SW 1271 (cell line): ENCODE measurements around the gene ROR2.
"Not testable (repeated sequence)": the region's sequence is repeated elsewhere in the genome, so short reads cannot be mapped to it uniquely, and the experiment has no call there.

Experiments
- DNase-seq, 2 experiments: peaks; one replicate each; lab custom pipeline; 2025; lab: John Stamatoyannopoulos, UW

ROR2 gene

DNA sequence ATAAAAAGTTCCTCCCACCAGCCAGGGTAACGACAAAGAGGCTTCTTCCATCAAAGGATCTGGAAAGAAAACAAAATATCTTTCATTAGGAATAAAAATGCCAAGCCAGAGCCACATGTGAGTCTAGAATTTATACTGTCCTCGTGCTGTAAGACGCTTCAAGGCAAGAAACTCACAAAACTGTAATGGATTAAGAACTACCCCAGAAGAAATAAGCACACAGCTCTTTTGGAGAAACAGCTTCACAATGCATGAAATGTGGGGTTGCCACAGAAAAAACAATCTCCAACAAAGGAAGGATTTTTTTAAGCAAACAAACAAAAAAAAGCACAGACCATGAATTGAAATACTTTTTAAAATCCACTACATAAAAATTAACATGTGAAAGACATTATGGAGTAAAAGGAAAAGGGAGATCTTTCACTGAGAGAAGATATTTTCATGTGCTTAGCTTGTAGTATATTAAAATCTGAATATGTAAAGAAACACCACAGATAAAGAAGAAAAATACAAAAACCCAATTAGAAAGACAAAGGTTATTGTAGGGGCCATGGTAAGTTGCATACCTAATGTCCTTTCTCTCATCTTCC is 385.9 kb downstream of the ROR2 start:
- no peak for DNase-seq

DNA sequence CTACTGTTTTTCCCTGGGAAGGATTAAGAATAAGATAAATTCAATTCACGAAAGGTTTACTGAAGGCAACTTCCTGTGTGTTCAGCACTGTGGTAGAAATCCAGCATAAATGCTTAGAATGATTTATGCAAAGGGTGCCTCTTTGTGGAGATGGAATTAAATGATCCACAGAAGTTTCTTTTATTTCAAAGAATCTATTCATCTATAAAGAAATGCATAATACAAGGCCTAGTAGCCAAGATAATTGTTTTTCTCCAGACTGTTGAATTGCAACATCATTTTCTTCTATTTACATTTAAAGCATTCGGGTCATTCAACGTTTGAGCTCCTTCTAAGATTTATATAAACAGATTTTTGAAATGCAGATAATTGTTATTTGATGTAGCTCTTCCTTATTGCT is 387.6 kb downstream of the ROR2 start:
- DNase-seq, result no peak

DNA sequence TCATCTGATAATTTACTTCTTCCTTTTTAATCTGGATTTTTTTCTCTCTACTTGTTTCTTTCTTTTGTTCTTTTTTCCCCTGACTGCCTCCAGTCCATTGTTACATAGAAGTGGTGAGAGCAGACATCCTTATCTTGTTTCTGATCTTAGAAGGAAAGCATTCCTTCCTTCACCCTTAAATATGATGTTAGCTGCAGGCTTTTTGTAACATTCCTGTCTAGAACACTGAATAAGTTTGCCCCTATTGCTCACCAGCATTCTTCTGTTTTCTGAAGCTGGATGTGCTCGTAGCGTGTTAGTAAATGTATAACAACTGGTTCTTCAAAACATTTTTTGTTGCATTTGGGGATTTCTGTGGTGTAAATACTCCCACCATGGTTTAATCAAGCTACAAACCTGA is 389.7 kb downstream of the ROR2 start:
- no peak for DNase-seq

DNA sequence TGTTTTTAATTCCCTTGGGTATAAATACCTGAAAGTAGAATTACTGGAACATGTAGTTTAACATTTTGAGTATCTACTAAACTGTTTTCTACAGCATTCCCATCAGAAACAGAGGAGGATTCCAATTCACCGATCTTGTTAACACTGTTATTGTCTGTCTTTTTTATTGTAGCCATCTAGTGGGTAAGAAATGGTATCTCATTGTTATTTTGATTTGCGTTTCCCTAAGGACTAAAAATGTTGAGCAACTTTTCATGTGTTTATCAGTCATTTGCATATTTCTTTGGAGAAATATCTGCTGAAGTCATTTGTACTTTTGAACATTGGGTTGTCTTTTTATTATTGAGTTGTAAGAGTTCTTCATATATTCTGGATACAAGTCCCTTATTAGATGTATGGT is 391.1 kb downstream of the ROR2 start:
- DNase-seq, result no peak

DNA sequence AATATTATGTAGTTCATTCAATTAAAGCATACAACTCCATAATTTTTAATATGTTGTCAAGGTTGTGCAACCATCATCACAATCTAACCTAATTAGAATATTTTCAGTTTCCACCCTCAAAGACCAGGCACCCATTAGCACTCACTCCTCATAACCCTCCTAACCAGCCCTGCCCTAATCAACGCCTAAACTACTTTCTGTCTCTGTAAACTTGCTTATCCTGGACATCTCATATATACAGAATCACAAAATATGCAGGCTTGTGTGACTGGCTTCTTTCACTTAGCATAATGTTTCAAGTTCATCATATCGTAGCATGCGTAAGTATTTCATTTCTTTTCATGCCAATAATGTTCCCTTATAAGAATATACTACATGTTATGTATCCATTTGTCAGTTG is 391.6 kb downstream of the ROR2 start:
- no peak for DNase-seq

DNA sequence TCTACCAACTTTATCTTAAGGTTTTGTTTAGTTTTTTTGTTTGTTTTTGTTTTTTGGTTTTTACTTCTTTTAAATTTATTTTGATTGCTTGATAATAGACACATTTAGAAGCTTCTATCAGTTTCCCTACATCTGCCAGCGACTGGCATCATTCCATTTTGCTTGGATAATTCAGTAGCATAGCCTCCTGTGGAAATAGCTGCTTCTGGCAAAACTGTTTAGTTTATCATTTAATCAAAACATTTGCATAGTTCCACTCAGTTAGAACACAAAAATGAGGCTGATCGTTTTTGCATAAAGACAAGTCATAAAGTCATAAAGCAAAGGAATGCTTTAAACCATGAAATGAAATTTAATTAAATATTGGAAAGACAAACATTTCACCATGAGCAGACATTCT is 392.7 kb downstream of the ROR2 start:
- DNase-seq, result no peak

DNA sequence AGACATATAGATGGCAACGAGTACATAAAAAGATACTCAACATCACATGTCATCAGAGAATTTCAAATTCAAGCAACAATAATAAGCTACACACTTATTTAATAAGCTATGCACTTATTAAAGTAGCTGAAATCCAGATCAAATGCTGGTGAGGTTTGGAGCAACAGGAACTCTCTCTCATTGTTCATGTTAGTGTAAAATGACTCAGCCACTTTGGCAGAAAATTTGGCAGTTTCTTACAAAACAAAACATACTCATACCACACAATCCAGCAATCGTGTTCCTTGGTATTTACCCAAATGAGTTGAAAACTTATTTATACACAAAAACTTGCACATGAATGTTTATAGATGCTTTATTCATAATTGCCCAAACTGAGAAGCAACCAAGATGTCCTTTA is 394.9 kb downstream of the ROR2 start:
- no peak for DNase-seq

DNA sequence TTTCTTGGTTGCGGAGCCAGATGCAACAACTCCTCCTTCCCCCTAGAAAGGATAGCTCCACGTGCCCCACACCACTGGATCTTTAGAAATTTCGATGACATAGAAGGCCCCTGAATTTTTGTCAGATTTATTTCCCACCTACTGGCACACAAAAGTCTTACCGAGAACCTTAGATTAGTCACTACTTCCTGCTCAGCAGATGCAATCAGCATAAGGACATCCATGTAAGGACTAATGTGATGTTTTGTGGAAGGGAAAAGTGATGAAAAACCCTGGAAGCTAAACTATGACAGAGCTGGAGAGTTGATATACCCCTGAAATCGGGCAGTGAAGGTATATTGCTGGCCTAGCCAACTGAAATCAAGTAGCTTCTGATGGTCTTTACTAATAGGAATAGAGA is 400.9 kb downstream of the ROR2 start:
- DNase-seq, result no peak

DNA sequence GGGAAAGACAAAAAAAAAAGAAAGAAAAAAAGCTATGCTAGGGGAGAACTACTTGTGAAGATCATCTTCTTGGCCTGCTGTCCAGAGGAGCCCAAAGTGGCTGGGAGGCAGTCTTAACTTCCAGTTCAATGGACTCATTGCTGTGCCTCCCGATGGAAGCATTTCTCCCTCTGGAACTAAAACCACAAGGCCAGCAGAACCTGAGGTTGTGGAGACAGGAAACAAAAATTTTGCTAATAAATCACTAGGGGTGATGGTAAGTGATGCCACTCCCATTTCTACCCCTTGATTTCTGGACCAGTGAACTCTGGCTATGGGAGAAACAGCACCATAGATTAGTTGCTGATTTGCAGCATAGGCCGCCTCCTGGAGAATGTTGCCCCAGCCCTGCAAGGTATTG is 402.9 kb downstream of the ROR2 start:
- no peak for DNase-seq

DNA sequence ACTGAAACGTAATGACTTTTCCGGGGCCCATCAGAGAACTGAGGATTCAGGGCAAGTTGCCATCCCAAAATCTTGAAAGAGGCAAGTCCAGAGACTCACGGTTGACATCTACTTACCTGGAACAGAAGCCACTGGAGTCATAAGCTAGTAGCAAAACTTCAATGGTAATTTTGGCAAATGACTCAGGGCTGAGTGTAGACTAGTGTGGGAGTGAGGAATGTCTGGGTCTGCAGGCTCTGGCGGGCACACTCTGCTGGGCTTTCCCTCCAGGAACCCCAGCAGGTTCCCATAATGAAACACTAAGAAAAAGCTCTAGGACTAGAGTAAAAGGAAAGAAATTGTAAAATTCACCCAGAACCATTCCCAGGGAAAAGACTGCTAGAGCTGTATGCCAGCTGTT is 403.5 kb downstream of the ROR2 start:
- DNase-seq, result no peak

DNA sequence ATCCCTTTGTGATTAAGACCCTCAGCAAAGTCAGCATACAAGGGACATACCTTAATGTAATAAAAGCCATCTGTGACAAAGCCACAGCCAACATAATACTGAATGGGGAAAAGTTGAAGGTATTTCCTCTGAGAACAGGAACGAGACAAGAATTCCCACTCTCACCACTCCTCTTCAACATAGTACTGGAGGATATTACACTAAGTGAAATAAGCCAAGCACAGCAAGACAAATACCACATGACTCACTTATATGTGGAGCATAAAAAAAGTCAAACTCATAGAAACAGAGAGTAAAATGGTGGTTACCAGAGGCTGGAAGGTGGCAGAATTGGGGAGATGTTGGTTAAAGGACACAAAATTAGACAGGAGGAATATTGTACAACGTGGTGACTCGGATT is 408.3 kb downstream of the ROR2 start:
- DNase-seq, result no peak

DNA sequence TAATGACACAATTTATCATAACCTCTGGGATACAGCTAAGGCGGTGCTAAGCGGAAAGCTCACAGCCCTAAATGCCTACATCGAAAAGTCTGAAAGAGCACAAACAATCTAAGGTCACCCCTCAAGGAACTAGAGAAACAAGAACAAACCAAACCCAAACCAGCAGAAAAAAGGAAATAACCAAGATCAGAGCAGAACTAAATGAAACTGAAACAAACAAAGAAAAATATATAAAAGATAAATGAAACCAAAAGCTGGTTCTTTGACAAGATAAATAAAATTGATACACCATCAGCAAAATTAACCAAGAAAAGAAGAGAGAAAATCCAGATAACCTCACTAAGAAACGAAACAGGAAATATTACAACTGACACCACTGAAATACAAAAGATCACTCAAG is 409.5 kb downstream of the ROR2 start:
- DNase-seq, result not testable (repeated sequence)

DNA sequence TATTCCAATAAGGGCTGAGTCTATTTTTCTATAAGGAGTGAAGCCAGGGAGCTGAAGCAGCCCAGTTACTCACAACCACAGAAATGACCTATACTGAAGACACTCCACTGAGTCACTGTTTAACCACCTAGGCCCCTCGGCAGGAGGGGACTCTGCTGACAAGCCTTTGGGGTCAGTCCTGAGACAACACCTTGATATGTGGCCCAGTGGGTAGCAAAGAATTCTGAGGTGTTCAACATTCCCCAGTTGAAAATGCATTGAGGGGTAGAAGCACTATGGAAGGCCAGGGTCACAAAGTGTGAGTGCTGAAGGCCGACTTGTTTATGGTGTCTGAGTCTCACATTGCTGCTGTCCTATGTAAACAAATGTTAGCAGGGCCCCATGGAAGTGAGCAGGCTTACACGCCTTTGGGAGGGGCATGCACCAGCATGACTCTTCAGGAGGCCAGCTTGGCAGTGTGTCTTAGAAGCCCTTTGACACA is 413.8 kb downstream of the ROR2 start:
- DNase-seq, result no peak

DNA sequence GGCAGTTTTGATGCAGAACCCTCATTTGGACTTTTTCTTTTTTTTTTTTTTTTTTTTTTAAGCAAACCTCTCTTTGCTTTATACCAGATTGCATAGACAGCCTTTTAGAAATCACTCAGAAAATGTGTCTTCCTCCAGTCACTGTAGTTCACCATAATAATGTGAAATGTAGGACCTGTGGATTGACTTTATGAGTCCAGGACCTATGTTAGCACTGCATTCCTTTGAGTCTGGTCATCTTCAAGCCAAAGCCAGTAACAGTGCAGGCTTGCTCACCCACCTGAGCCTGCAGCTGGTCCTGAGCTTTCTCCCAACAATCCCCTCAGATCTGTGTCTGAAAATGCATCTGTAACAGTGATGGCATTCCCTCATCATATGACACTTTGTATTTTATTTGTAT is 415.7 kb downstream of the ROR2 start:
- no peak for DNase-seq

DNA sequence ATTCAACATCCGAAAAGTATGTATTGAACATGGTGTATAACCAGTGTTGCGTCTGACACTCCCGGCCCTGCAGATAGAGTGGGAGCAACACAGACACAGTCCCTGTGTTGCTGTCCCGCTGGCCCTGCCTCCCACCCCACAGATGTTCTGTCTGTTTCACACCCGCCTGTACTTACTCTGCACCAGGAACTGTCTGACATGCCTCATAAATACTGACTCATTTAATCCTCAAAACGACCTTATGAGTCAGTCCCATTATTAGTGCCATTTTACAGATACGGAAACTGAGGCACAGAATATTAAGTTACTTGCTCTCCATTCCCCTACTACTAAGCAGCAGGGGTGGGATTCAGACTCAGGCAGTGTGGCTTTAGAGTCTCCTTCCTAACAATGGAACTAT is 416.6 kb downstream of the ROR2 start:
- no peak for DNase-seq

DNA sequence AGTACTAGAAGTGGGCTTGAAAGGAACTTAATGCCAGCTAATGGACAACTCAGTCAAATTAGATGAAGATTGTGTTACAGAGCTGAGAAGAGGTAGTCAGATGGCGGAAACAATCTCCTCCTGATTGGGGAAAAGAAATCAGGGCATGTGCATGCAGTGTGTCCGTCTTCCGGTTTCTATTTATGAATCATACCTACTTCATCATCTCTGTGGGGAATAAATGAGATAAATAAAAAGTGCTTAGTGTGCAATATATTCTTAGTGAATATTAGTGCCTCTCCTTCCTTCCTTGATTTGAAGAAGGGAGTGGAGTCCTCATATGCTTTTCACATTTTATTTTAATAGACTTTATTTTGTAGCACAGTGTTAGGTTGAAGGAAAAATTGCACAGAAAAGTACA is 417.7 kb downstream of the ROR2 start:
- DNase-seq, result no peak

DNA sequence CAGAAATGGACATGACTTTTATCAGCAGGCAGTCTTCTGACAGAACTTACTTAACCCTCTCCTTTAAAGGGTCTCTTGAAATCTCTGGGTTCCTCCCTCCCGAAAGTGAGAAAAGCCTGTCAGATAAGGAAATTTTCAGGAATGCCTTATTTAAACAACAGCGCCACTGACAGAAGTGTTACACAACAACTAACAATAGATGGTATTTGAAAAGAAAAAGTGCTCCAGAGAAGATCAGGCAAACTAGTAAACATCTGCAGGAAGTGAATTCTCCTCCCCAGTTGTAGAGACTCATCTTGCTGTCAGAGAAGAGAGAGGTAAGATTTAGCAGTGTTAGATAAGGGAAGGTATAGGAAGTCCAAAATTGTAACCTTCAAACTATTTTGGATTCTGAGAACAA is 419.2 kb downstream of the ROR2 start:
- DNase-seq, result no peak

DNA sequence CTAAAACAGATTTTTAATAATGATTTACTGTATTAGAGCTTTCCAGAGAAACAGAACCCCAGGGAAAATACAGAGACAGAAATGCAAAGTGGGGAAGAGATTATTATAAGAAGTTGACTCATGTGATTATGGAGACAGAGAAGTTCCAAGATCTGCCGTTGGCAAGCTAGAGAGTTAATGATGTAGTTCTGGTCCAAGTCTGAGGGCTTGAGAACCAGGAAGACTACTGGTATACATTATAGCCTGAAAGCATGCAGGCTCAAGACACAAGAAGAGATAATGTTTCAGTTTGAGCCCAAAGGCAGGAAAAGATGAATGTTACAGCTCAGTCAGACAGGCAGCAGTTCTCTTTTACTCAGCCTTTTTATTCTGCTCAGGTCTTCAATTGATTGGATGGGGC is 427.5 kb downstream of the ROR2 start:
- DNase-seq, result no peak

DNA sequence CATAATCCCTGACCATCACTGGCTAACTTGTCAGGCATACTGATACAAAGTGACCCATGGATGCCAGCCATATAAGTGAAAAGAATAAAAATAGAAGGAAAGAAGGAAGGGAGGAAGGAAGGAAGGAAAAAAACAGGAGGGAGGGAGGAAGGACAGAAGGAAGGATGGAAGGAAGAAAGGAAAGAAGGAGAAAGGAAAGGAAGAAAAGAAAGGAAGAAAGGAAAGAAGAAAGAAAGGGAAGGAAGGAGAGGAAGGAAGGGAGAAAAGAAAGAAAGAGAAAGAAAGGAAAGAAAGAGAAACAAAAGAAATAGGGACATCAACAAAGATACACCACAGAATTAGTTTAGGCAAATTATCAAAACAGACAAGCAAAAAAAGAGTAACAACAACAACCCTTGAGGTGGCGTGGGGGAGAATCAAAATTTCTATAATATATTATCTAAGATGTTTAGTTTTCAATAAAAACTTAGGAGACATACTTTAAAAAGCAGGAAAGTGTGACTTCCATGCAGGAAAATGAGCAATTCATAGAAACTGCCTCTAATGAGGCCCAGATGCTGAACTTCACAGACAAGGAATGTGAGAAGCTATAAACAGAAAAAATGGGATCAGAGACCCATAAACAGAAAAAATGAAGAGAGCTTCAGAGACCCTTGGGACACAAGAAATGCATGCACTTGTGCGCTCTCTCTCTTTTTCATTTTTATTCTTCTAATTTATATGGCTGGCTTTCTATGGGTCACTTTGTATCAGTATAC is 430.3 kb downstream of the ROR2 start:
- no peak for DNase-seq

DNA sequence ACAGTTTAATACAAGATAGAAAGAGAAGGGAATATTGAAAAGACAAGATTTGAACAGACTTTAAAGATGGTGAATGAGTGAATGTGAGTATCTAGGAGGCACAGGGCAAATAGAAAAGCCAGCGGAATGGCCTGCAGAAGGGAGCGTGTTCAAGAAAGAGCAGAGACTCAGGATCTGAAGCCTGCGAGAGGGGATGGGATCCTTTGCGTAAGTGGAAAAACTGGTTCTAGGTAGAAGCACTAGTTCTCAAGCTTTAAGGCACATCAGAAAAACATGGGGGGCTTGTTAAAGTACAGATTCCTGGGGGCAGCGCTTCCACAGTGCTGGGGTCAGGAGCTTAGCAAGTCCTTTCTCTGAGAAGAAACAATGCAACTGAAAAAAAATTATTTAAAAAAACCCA is 431.6 kb downstream of the ROR2 start:
- no peak for DNase-seq

DNA sequence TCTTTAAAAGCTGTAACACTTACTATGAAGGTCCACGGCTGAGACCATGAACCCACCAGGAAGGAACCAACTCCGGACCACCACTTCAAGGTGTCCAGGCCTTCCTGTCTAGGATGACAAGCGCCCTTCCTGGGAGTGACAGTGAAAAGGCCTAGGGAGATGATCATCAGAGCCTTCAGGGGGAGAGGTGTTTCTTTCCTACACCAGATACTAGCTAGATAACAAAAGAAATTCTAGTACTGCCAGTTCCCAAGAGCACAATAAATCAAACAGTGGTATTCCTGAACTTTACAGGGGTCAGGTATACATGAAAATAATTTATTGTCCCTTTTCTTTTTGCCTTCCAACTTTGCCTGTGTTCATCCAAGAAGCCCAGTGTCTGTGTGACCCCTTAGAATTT is 432.2 kb downstream of the ROR2 start:
- no peak for DNase-seq

DNA sequence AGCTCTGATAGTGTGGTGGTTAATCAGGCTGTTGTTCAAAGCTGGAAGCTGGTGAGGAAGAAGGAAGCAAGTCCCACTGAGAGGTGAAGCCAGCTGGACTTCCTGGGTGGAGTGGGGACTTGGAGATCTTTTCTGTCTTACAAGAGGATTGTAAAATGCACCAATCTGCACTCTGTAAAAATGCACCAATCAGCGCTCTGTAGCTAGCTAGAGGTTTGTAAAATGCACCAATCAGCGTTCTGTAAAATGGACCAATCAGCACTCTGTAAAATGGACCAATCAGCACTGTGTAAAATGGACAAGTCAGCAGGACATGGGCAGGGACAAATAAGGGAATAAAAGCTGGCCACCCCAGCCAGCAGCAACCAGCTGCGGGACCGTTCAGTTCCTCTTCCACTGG is 432.7 kb downstream of the ROR2 start:
- not testable (repeated sequence) for DNase-seq

DNA sequence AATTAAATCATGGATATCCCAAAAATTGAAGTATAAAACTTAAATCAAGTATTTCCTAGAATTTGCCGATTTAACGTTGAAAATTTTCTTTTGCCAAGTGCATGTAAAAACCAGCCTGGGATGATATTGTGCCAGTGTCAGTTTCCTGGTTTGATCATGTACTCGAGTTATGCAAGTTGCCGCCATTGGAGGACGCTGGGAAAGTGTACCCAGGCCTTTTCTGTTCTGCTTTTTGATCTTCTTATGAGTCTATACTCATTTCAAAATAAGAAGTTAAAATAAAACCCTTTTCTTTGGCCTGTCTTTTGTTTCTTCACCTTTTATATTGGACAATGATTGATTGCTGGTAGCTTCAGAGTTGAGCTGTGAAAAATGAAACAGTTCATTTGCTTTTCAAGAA is 433.3 kb downstream of the ROR2 start:
- no peak for DNase-seq

DNA sequence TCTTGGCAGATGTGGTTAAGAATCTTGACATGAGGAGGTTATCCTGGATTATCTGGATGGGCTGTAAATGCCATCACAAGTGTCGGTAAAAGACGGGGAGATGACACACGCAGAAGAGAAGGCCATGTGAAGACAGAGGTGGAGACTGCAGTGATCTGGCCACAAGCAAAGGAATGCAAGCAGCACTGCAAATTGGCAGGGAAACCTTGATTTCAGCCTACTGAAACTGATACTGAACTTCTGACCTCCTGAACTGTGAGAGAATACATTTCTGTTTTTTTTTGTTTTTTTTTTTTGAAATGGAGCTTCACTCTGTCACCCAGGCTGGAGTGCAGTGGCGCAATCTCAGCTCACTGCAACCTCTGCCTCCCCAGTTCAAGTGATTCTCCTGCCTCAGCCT is 433.9 kb downstream of the ROR2 start:
- DNase-seq, result no peak
